Caco-2 (cell line): Measurements from ENCODE around the gene MICU1. TPM values are rescaled to one million over a fixed set of nuclear protein-coding genes. Genes with fewer than 3 reads are reported as not detected.
"Not testable (repeated sequence)": the region's sequence is repeated elsewhere in the genome, so short reads cannot be mapped to it uniquely, and the experiment has no call there.

Experiments
- BruUV-seq: library from RNA; stranded (reverse); fragments of 400-500 nt; replicated peaks from 2 replicates; lab custom pipeline; 2021; lab: Mats Ljungman, UMichigan
- CTCF ChIA-PET: fragments of 300-600 bp; sonication (Branson Sonifier 250); formaldehyde crosslinking; loops from one replicate; lab custom pipeline; 2022; ENCODE audit warnings: antibody characterized with exemption; lab: Charles Lee
- POLR2A ChIA-PET: fragments of 300-600 bp; sonication (Branson Sonifier 250); formaldehyde crosslinking; loops from one replicate; lab custom pipeline; 2022; ENCODE audit warnings: antibody characterized with exemption; lab: Charles Lee
- DNase-seq, 2 experiments: peaks; one replicate each; pipeline versions ENCODE4 v3.0.0 to v3.0.0-alpha.2; 2020 to 2022
- H3K27me3 ChIP-seq: replicated peaks from 2 replicates; pipeline ENCODE4 v1.6.0; 2011; ENCODE audit warnings: low read length; ENCODE audit not compliant: control insufficient read depth, insufficient read depth
- H3K36me3 ChIP-seq: 2 replicates; pipeline ENCODE4 v1.5.1; 2011; ENCODE audit warnings: low read length; ENCODE audit not compliant: control insufficient read depth, insufficient read depth
- H3K4me1 ChIP-seq: fragments of 250-450 bp; sonication (Bioruptor Pico); 2 replicates; pipeline ENCODE4 v1.5.1; 2020; ENCODE audit warnings: mild to moderate bottlenecking
- H3K4me3 ChIP-seq: 2 replicates; pipeline ENCODE4 v1.5.1; 2011; ENCODE audit warnings: low read depth, mild to moderate bottlenecking, control low read depth, low read length
- H3K9me3 ChIP-seq: fragments of 250-450 bp; sonication (Bioruptor Pico); 2 replicates; pipeline ENCODE4 v1.5.1; 2020; ENCODE audit warnings: mild to moderate bottlenecking, moderate library complexity
- H3K27ac Mint-ChIP-seq: one replicate; pipeline ENCODE4 v1.8.0; 2022; ENCODE audit warnings: mixed read lengths; ENCODE audit not compliant: unreplicated experiment
- H3K27me3 Mint-ChIP-seq: one replicate; pipeline ENCODE4 v1.8.0; 2022; ENCODE audit warnings: mixed read lengths; ENCODE audit not compliant: insufficient read depth, unreplicated experiment
- H3K36me3 Mint-ChIP-seq: one replicate; pipeline ENCODE4 v1.8.0; 2022; ENCODE audit warnings: mild to moderate bottlenecking, mixed read lengths; ENCODE audit not compliant: insufficient read depth, unreplicated experiment
- H3K4me1 Mint-ChIP-seq: one replicate; pipeline ENCODE4 v1.8.0; 2022; ENCODE audit warnings: low read depth, mixed read lengths; ENCODE audit not compliant: unreplicated experiment
- H3K4me3 Mint-ChIP-seq: one replicate; pipeline ENCODE4 v1.8.0; 2022; ENCODE audit warnings: mild to moderate bottlenecking, moderate library complexity, mixed read lengths; ENCODE audit not compliant: unreplicated experiment
- H3K9me3 Mint-ChIP-seq: one replicate; pipeline ENCODE4 v1.8.0; 2022; ENCODE audit warnings: mixed read lengths; ENCODE audit not compliant: unreplicated experiment
- CTCF ChIP-seq, 2 experiments: fragments of 200-600 bp in 1 of 2; IDR thresholded peaks; 1 replicate in 1 of 2; 2 replicates in 1 of 2; pipeline versions ENCODE4 v1.5.1 to v1.8.0; 2011 to 2022; ENCODE audit warnings: antibody characterized with exemption in 1 of 2, control low read depth in 1 of 2, inconsistent platforms in 1 of 2, low read depth in 1 of 2, low read length in 1 of 2, mild to moderate bottlenecking in 1 of 2, moderate library complexity in 1 of 2; ENCODE audit not compliant: insufficient read depth in 1 of 2, severe bottlenecking in 1 of 2, unreplicated experiment in 1 of 2
- intact Hi-C: fragments of 100-400 bp; cut with micrococcal nuclease; formaldehyde crosslinking; loops from one replicate; pipeline ENCODE4 v1.10.0; 2022; ENCODE audit not compliant: unreplicated experiment
- total RNA-seq: library from RNA; stranded (reverse); gene quantifications from 2 replicates; pipeline ENCODE4 v1.2.3, GENCODE V29; 2022

Gene MICU1
- total RNA-seq, 1 experiment from 2014 or later = 83.2 TPM

GRCh38 chr10:72385724-72386123 is 240.2 kb downstream of the MICU1 start:
- Mint-ChIP-seq H3K4me3 (no peak overlapping the region), H3K27ac (no peak overlapping the region), H3K9me3 (no peaks in the 10 kb centered on the region), H3K4me1 (no peaks in the 10 kb centered on the region), H3K36me3 (no peaks in the 10 kb centered on the region), H3K27me3 (no peaks in the 10 kb centered on the region)
- CTCF ChIA-PET = no interaction called here
- Histone ChIP-seq H3K36me3 (no peaks in the 10 kb centered on the region), H3K4me1 (no peaks in the 10 kb centered on the region), H3K9me3 (no peaks in the 10 kb centered on the region), H3K27me3 (no peaks in the 10 kb centered on the region), H3K4me3 (no peak overlapping the region)
- no peak for TF ChIP-seq CTCF (IDR thresholded peaks at IDR 0.05; ENCODE audit: insufficient read depth in 1 of 2, low read depth in 1 of 2, low read length in 1 of 2, severe bottlenecking in 1 of 2, unreplicated experiment in 1 of 2)
- POLR2A ChIA-PET = no interaction called here
- intact Hi-C loops = no loop called here
- no peak for DNase-seq
- no TSS peak for BruUV-seq

DNA sequence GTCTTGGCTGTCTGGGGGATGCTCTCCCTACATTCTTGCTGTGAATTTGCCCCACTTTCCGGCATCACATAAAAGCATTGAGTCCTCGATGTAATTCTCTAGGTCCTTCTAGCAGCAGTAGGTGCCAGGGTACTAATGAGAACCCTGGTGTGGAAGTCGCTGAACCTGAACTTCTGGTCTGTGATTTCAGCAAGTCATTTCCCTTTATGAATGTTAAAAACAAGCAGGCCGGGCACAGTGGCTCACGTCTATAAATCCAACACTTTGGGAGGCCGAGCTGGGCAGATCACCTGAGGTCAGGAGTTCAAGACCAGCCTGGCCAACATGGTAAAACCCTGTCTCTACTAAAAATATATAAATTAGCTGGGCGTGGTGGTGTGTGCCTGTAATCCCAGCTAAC is 240.9 kb downstream of the MICU1 start:
- H3K4me1 ChIP-seq, H3K4me3 ChIP-seq, H3K4me3 Mint-ChIP-seq, H3K4me1 Mint-ChIP-seq, H3K36me3 Mint-ChIP-seq, H3K27me3 Mint-ChIP-seq, BruUV-seq, DNase-seq, H3K9me3 Mint-ChIP-seq, H3K27ac Mint-ChIP-seq, intact Hi-C loops, POLR2A ChIA-PET, H3K36me3 ChIP-seq, H3K9me3 ChIP-seq, H3K27me3 ChIP-seq: not testable (repeated sequence)
- CTCF ChIA-PET = interaction anchor here (0.8 kb wide), 1 partner anchor 10 kb away, joined by 3 read pairs; no protein-coding TSS in a partner anchor

- Histone ChIP-seq H3K4me1 (no peaks in the 10 kb centered on the region), H3K36me3 (no peaks in the 10 kb centered on the region), H3K27me3 (no peaks in the 10 kb centered on the region), H3K9me3 (no peaks in the 10 kb centered on the region), H3K4me3 (no peak overlapping the region)
- H3K27ac Mint-ChIP-seq = no peak overlapping the region
- no peaks in the 10 kb centered on the region for H3K9me3 Mint-ChIP-seq
- ChIA-PET POLR2A (no interaction called here), CTCF (no interaction called here)
- intact Hi-C loops = loop anchor here (5.0 kb wide), 2 partner anchors 188 to 683 kb away; no protein-coding TSS in a partner anchor
- no peak for DNase-seq
- H3K4me1 Mint-ChIP-seq = no peaks in the 10 kb centered on the region
- no peak for TF ChIP-seq CTCF (IDR thresholded peaks at IDR 0.05; ENCODE audit: insufficient read depth in 1 of 2, low read depth in 1 of 2, low read length in 1 of 2, severe bottlenecking in 1 of 2, unreplicated experiment in 1 of 2)
- H3K27me3 Mint-ChIP-seq = no peaks in the 10 kb centered on the region
- no TSS peak for BruUV-seq
- no peak overlapping the region for H3K4me3 Mint-ChIP-seq
- H3K36me3 Mint-ChIP-seq = no peaks in the 10 kb centered on the region
These were observed 246.1 kb downstream of the MICU1 start for GRCh38 chr10:72379776-72380175.

DNA sequence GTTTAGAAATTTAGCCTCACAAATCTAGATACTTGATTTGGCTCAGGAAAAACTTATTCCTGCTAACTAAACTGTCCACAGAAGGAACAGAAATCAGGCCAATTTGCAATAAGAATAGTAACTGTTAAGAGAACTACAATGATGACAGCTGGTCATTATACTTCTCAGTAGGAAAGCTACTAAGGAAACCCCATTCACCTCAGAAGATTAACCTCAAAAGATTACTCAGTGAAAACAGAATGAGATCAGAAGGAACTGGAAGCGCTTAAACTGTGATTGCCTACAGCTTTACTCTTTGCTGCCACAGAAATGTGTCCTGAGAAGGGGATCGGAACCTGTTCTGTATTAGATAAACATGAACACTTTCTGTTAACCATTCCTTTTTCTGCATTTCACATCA is 246.8 kb downstream of the MICU1 start:
- intact Hi-C loops = loop anchor here (5.0 kb wide), 2 partner anchors 188 to 683 kb away; no protein-coding TSS in a partner anchor
- no peaks in the 10 kb centered on the region for H3K4me1 ChIP-seq
- Mint-ChIP-seq H3K4me3 (no peak overlapping the region), H3K27ac (no peak overlapping the region), H3K36me3 (peaks cover 5% of the 10 kb centered on the region), H3K4me1 (no peaks in the 10 kb centered on the region), H3K27me3 (no peaks in the 10 kb centered on the region), H3K9me3 (no peaks in the 10 kb centered on the region)
- ChIA-PET POLR2A (no interaction called here), CTCF (no interaction called here)
- no peak overlapping the region for H3K4me3 ChIP-seq
- no peak for DNase-seq
- H3K27me3 ChIP-seq = no peaks in the 10 kb centered on the region
- no TSS peak for BruUV-seq
- no peaks in the 10 kb centered on the region for H3K9me3 ChIP-seq
- no peak for TF ChIP-seq CTCF (IDR thresholded peaks at IDR 0.05; ENCODE audit: insufficient read depth in 1 of 2, low read depth in 1 of 2, low read length in 1 of 2, severe bottlenecking in 1 of 2, unreplicated experiment in 1 of 2)
- no peaks in the 10 kb centered on the region for H3K36me3 ChIP-seq
